ENCODE data around the gene ARHGDIG.
A peak's percentile ranks its signal among the peaks of the same experiment; 100 is the strongest.

Gene ARHGDIG

GRCh38 chr16:280552-280951 is at the start of gene ARHGDIG:
Gene ARHGDIG, plus strand, starts transcription at chr16:280591. Its CDS starts 90 bp downstream, at chr16:280681.
- TF ChIP-seq CTCF (conservative IDR thresholded peaks at IDR 0.05; ENCODE audit: control insufficient read depth, insufficient read depth, low read depth, low read length), result no peak
- no peak for DNase-seq (ENCODE audit: low read depth)
- no peak within 1 kb of the TSS for H3K4me3 ChIP-seq (ENCODE audit: control insufficient read depth, low read depth, low read length)

GRCh38 chr16:230949-231348 is 49.4 kb upstream of the ARHGDIG start:
- TF ChIP-seq CTCF (conservative IDR thresholded peaks at IDR 0.05; ENCODE audit: control insufficient read depth, insufficient read depth, low read depth, low read length), result no peak
- no peak for DNase-seq (ENCODE audit: low read depth)
- no peak overlapping the region for H3K4me3 ChIP-seq (ENCODE audit: control insufficient read depth, low read depth, low read length)

GRCh38 chr16:234468-235305 is 45.7 kb upstream of the ARHGDIG start, which contains the start of gene FAM234A:
Gene FAM234A, plus strand, starts transcription at chr16:234821. Its CDS starts 19,593 bp downstream, at chr16:254414.
- H3K4me3 ChIP-seq (ENCODE audit: control insufficient read depth, low read depth, low read length), result peak within 1 kb of the TSS; percentile 92
- TF ChIP-seq CTCF (conservative IDR thresholded peaks at IDR 0.05; ENCODE audit: control insufficient read depth, insufficient read depth, low read depth, low read length), result peak; percentile 15
- peak; percentile 32 for DNase-seq (ENCODE audit: low read depth)

GRCh38 chr16:239948-240277 is 40.5 kb upstream of the ARHGDIG start:
- no peak overlapping the region for H3K4me3 ChIP-seq (ENCODE audit: control insufficient read depth, low read depth, low read length)
- DNase-seq (ENCODE audit: low read depth), result peak; percentile 39
- no peak for TF ChIP-seq CTCF (conservative IDR thresholded peaks at IDR 0.05; ENCODE audit: control insufficient read depth, insufficient read depth, low read depth, low read length)

GRCh38 chr16:240559-240958 is 39.8 kb upstream of the ARHGDIG start:
- TF ChIP-seq CTCF (conservative IDR thresholded peaks at IDR 0.05; ENCODE audit: control insufficient read depth, insufficient read depth, low read depth, low read length), result no peak
- no peak for DNase-seq (ENCODE audit: low read depth)
- no peak overlapping the region for H3K4me3 ChIP-seq (ENCODE audit: control insufficient read depth, low read depth, low read length)

GRCh38 chr16:242281-242680 is 38.1 kb upstream of the ARHGDIG start:
- no peak for DNase-seq (ENCODE audit: low read depth)
- TF ChIP-seq CTCF (conservative IDR thresholded peaks at IDR 0.05; ENCODE audit: control insufficient read depth, insufficient read depth, low read depth, low read length), result no peak
- no peak overlapping the region for H3K4me3 ChIP-seq (ENCODE audit: control insufficient read depth, low read depth, low read length)

Data from fibroblast of mammary gland (primary cell).